SK-N-MC (cell line): ENCODE results near the gene RND3.

Source experiments
- EZH2 ChIP-seq: fragments of 200-600 bp; sonication (generic); IDR thresholded peaks from one replicate; pipeline ENCODE4 v1.6.1; 2017; ENCODE audit warnings: antibody characterized with exemption
- FOXP2 ChIP-seq: optimal IDR thresholded peaks from 2 replicates; pipeline ENCODE3; 2011; ENCODE audit warnings: mild to moderate bottlenecking, moderate library complexity; ENCODE audit not compliant: insufficient read depth; ENCODE audit errors: extremely low read length, control extremely low read depth
- POLR2AphosphoS5 ChIP-seq: IDR thresholded peaks from 2 replicates; pipeline ENCODE4 v1.6.1; 2012; ENCODE audit warnings: mild to moderate bottlenecking, low read depth, low read length, borderline replicate concordance

DNA sequence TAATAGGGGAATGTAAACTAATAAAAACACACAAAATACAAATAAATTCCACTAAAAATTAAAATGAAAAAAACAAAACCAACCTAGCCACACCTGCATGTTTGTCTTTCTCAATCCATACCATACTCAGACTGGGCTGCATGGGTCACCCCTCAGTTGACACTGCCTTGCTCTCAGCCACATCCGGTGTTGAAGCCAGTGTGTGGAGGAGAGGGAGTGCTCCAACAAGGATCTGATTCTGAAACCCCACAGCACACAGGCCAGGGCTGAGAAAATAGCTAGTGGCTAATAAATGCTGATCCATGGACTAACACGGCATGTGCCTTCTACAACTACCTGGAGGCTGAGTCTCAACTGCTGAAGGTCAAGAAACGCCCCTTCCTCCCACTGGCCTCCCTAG lies 13.7 kb downstream of the RND3 start:
- no peak for TF ChIP-seq POLR2AphosphoS5
- TF ChIP-seq EZH2, result no peak
- no peak for TF ChIP-seq FOXP2
